GM12874 (cell line): Measurements from ENCODE around the gene NFIX.

Experiments
- TF ChIP-seq, protein P1 (sequence below): IDR thresholded peaks from 2 replicates; pipeline ENCODE4 v1.5.1; 2011; ENCODE audit warnings: low read depth, mild to moderate bottlenecking, control low read depth, low read length, moderate library complexity; ENCODE audit not compliant: insufficient read depth

The NFIX gene

GRCh38 chr19:13056052-13056660, 60.9 kb downstream of the NFIX start:
- TF ChIP-seq, protein P1, sequence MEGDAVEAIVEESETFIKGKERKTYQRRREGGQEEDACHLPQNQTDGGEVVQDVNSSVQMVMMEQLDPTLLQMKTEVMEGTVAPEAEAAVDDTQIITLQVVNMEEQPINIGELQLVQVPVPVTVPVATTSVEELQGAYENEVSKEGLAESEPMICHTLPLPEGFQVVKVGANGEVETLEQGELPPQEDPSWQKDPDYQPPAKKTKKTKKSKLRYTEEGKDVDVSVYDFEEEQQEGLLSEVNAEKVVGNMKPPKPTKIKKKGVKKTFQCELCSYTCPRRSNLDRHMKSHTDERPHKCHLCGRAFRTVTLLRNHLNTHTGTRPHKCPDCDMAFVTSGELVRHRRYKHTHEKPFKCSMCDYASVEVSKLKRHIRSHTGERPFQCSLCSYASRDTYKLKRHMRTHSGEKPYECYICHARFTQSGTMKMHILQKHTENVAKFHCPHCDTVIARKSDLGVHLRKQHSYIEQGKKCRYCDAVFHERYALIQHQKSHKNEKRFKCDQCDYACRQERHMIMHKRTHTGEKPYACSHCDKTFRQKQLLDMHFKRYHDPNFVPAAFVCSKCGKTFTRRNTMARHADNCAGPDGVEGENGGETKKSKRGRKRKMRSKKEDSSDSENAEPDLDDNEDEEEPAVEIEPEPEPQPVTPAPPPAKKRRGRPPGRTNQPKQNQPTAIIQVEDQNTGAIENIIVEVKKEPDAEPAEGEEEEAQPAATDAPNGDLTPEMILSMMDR: no peak

DNA sequence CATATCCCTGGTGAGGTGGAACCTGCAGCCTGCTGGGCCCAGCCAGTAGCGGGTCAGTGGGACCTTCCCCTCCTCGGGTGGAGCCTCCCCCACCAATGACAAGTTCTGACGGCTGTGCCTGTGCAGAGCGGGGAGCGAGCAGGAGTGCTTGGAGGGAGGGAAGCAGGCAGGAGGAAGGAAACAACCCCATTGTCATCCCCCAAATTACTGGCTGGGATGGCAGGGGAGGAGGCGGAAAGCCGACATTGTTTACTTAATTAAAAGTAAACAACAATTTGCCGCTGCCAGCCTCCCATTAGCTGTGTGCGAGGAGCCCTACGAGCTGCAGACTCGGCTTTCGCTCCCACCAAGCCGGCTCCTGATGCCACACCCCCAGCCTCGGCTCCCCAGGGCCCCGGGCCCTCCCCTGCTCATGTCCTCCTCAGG, 61.9 kb downstream of the NFIX start:
- TF ChIP-seq, protein P1: no peak

- TF ChIP-seq, protein P1: no peak
Measured at GRCh38 chr19:13057744-13058143, 62.5 kb downstream of the NFIX start.

GRCh38 chr19:13058951-13059660, 63.8 kb downstream of the NFIX start:
- TF ChIP-seq, protein P1: no peak

GRCh38 chr19:13060233-13060963, 65.1 kb downstream of the NFIX start:
- TF ChIP-seq, protein P1: no peak

DNA sequence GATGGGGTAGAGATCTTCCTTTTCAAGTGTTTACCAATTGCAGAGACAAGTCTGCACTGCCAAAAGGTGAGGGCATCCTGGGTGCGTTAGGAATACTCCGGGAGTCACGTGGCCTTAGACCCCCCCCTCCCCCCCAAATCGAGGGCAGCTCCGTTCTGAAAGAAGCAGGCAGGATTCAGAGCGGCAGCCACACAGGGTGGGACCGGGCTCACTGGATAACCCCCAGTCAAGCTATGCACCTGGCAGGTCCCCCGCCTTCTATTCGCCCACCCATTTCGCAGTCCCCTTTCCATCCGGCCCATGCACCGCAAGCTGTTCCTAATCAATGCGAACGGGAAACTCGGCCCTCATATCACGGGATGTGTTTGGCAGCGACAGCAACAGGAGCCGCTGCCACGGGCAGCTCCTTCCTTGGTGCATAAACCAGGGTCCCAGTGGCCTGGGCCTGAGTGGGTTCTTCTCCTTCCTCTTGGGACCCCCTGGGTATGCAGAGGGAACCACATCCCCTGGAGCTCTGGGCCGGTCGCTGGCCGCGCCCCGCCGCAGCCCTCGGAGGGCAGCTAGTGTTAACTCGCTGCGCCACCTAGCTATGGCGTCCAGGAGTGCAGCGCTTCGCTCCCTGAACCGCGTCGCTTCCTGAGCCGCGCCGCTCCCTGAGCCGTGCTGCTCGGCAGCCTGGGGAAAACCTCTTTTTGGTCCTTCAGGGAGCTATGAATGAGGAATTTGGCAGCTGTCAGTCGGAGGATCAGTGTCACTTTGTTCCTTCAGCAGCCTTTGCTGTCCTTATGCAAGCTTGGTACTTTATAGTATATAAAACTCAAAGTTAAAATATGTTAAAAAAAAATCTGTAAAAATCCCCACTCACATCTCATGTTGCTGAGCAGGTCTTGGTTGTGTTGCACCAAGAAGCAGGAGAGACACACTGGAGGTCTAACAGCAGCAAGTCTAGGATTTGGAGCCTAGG, 66.0 kb downstream of the NFIX start:
- TF ChIP-seq, protein P1: peak; percentile 98
